ENCODE results near the gene S100A5.

- TF ChIP-seq CTCF (conservative IDR thresholded peaks at IDR 0.05; ENCODE audit: low read length) (no peak), EZH2phosphoT487 (IDR thresholded peaks at IDR 0.05; ENCODE audit: borderline replicate concordance, low read depth, low read length) (no peak)
Observed at GRCh38 chr1:153547560-153548551, 7.1 kb upstream of the S100A5 start.
